Upper lobe of left lung (tissue), 6 donors: ENCODE measurements around the gene UTS2. TPM values are rescaled to one million over a fixed set of nuclear protein-coding genes. Genes with fewer than 3 reads are reported as not detected.

Experiments
- ATAC-seq, 2 donors: fragments of 200-7000 bp; cut with Tn5 transposase; one replicate each; pipeline ENCODE4 v1.9.1; 2022; ENCODE audit warnings: mild to moderate bottlenecking in 2 of 2, moderate library complexity in 2 of 2; ENCODE audit not compliant: low FRiP score in 2 of 2
- DNase-seq, 2 donors: peaks; one replicate each; pipeline ENCODE4 v3.0.0-alpha.2; 2019 to 2020
- H3K27ac ChIP-seq, 4 donors: fragments of 200-600 bp; sonication (generic); one replicate each; pipeline ENCODE4 v1.5.1; 2016 to 2019
- H3K27me3 ChIP-seq, 4 donors: fragments of 200-600 bp; sonication (generic); one replicate each; pipeline ENCODE4 v1.5.1; 2017 to 2019
- H3K36me3 ChIP-seq, 4 donors: fragments of 200-600 bp; sonication (generic); one replicate each; pipeline ENCODE4 v1.5.1; 2016 to 2019
- H3K4me1 ChIP-seq, 4 donors: fragments of 200-600 bp; sonication (generic); one replicate each; pipeline ENCODE4 v1.5.1; 2018 to 2019
- H3K4me3 ChIP-seq, 4 donors: fragments of 200-600 bp; sonication (generic); one replicate each; pipeline ENCODE4 v1.5.1; 2017 to 2019; ENCODE audit warnings: mild to moderate bottlenecking in 2 of 4, moderate library complexity in 1 of 4
- H3K9me3 ChIP-seq, 4 donors: fragments of 200-600 bp; sonication (generic); one replicate each; pipeline ENCODE4 v1.5.1; 2018 to 2019
- EP300 ChIP-seq, 4 donors: sonication (generic); formaldehyde crosslinking; IDR thresholded peaks; one replicate each; pipeline ENCODE4 v1.5.1; 2017; ENCODE audit warnings: antibody characterized with exemption in 4 of 4, control low read depth in 2 of 4
- POLR2A ChIP-seq, 4 donors: fragments of 450-650 bp; IDR thresholded peaks; one replicate each; pipeline ENCODE4 v1.5.1; 2016 to 2017; ENCODE audit warnings: antibody characterized with exemption in 4 of 4, mild to moderate bottlenecking in 2 of 4
- POLR2AphosphoS5 ChIP-seq, 2 donors: sonication (generic); formaldehyde crosslinking; IDR thresholded peaks; one replicate each; pipeline ENCODE4 v1.5.1; 2017; ENCODE audit warnings: antibody characterized with exemption in 2 of 2
- WGBS, 2 donors: methylation state at CpG; one replicate each; pipeline ENCODE4 v1.1.5; 2017 to 2018; 5-methylcytosine and 5-hydroxymethylcytosine counted together
- total RNA-seq, 6 donors: library from RNA; depleted of rRNA in 4 of 6; stranded (reverse); fragments of >200 nt in 4 of 6; gene quantifications; one replicate each; pipeline versions ENCODE4 v1.1.0 to v1.2.1, GENCODE V29; 2016 to 2021
- TF ChIP-seq, protein P1 (sequence below), 6 experiments: fragments of 450-650 bp in 4 of 6; fragments of 200-600 bp in 2 of 6; sonication (generic) in 2 of 6; IDR thresholded peaks; one replicate each; pipeline ENCODE4 v1.5.1; 2016 to 2019; ENCODE audit warnings: antibody characterized with exemption in 6 of 6
- donor health status: DM: no; HTN: no; CAD: no; lungs with moderate emphysema.
- donor health status: DM: no; HTN: yes; CAD: no; lungs with severe emphysema.

The UTS2 gene
- total RNA-seq, 6 donors from 2014 or later: not detected

DNA sequence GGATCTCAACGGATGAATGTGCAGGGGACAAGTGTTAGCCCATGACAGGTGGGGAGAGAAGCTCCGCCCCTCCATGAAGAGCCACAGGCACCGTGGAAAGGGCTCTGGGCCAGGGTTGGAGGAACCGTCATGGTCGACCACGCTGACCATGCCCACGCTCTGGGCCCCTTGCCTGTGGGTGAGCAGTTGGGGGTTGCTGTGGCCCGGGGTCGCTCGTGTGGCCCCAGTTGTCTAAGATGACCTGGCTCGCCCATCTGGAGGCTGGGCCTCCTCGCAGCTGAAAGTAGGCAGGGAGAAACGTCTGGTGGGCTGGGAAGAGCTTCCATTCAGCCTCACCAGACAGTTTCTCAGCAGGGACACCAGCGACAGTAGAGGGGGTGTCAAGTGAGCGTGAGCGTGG is 13.1 kb upstream of the UTS2 start:
- no peak for TF ChIP-seq POLR2AphosphoS5 (IDR thresholded peaks at IDR 0.05)
- no peak for TF ChIP-seq POLR2A (IDR thresholded peaks at IDR 0.05)
- TF ChIP-seq, protein P1, sequence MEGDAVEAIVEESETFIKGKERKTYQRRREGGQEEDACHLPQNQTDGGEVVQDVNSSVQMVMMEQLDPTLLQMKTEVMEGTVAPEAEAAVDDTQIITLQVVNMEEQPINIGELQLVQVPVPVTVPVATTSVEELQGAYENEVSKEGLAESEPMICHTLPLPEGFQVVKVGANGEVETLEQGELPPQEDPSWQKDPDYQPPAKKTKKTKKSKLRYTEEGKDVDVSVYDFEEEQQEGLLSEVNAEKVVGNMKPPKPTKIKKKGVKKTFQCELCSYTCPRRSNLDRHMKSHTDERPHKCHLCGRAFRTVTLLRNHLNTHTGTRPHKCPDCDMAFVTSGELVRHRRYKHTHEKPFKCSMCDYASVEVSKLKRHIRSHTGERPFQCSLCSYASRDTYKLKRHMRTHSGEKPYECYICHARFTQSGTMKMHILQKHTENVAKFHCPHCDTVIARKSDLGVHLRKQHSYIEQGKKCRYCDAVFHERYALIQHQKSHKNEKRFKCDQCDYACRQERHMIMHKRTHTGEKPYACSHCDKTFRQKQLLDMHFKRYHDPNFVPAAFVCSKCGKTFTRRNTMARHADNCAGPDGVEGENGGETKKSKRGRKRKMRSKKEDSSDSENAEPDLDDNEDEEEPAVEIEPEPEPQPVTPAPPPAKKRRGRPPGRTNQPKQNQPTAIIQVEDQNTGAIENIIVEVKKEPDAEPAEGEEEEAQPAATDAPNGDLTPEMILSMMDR (IDR thresholded peaks at IDR 0.05): no peak
- no peak for ATAC-seq
- Histone ChIP-seq H3K4me1 (no peaks in the 10 kb centered on the region), H3K4me3 (no peak overlapping the region), H3K9me3 (no peaks in the 10 kb centered on the region), H3K27me3 (no peaks in the 10 kb centered on the region), H3K27ac (no peak overlapping the region), H3K36me3 (no peaks in the 10 kb centered on the region)
- WGBS, 2 donors: 84 to 89% methylated on average over 13 to 16 of the region's 16 CpGs
- DNase-seq: peak in 1 of 2 donors; percentile 50

DNA sequence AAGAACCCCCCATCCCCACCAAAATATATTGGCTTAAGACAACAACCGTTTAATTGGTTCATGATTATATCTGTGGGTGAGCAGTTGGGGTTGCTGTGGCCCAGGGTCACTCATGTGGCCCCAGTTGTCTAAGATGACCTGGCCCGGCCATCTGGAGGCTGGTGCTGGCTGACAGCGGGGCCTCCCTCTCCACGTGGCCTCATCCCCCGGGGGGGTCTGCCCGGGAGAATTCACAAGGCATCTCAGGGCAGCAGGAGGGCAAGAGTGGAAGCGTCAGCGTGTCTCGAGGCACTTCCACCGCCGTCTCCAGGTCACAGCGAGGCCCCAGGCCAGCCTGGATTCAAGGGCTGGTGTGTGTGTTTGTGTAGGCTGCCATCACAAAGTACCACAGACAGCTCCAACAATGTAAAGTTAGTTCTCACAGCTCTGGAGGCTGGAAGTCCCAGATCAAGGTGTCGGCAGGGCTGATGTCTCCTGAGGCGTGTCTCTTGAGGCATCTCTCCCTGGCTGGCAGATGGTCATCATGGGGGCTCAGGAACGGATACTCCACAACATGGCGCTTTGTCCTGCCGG is 11.0 kb upstream of the UTS2 start:
- WGBS, 2 donors: 69 to 82% methylated on average over 14 to 17 of the region's 17 CpGs
- peak in 1 of 2 donors; percentile 50 for DNase-seq
- TF ChIP-seq POLR2AphosphoS5 (IDR thresholded peaks at IDR 0.05) (no peak), EP300 (IDR thresholded peaks at IDR 0.05) (no peak), POLR2A (IDR thresholded peaks at IDR 0.05) (no peak)
- TF ChIP-seq, protein P1 (IDR thresholded peaks at IDR 0.05): no peak

DNA sequence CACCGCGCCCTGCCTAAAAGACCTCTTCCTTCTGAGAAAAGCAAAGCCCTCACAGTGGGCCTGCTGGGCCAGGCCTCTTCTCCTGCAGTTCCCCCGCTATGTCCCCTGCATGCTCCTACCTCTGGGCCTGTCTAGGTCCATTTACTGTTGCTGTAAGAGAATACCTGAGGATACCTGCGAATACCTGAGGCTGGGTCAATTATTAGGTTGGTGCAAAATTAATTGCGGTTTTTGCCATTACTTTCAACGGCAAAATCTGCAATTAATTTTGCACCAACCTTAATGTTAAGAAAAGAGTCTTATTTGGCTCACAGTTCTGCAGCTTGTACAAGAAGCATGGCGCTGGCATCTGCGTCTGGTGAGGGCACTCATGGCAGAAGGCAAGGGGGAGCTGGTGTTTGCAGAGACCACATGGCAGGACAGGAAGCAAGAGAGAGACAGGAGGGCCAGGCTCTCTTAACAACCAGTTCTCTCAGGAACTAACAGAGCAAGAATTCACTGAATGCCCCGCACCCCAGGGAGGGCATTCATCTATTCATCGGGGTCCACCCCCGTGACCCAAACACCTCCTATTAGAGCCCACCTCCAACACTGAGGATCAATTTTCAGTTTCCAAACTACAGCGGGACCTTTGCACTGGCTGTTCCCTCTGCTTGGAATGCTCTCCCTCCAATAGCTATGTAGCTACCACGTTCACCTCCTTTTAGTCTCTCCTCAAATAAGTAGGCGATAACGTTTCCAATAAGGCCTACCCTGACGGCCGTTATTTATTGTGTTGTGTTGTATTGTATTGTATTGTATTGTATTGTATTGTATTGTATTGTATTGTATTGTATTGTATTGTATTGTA is 9.6 kb upstream of the UTS2 start:
- H3K36me3 ChIP-seq: no peaks in the 10 kb centered on the region
- H3K4me3 ChIP-seq: no peak overlapping the region
- no peaks in the 10 kb centered on the region for H3K27me3 ChIP-seq
- WGBS, 2 donors: 91 to 93% methylated on average over 15 to 17 of the region's 17 CpGs
- no peaks in the 10 kb centered on the region for H3K4me1 ChIP-seq
- ATAC-seq (no peak), DNase-seq (no peak)
- TF ChIP-seq, protein P1 (IDR thresholded peaks at IDR 0.05): no peak
- TF ChIP-seq POLR2AphosphoS5 (IDR thresholded peaks at IDR 0.05) (no peak), POLR2A (IDR thresholded peaks at IDR 0.05) (no peak), EP300 (IDR thresholded peaks at IDR 0.05) (no peak)
- no peak overlapping the region for H3K27ac ChIP-seq
- H3K9me3 ChIP-seq: no peaks in the 10 kb centered on the region

More for the DNA sequence above, 11.0 kb upstream of the UTS2 start:
- Histone ChIP-seq H3K4me1 (no peaks in the 10 kb centered on the region), H3K9me3 (no peaks in the 10 kb centered on the region), H3K27ac (no peak overlapping the region), H3K36me3 (no peaks in the 10 kb centered on the region), H3K4me3 (no peak overlapping the region), H3K27me3 (no peaks in the 10 kb centered on the region)
- no peak for ATAC-seq

DNA sequence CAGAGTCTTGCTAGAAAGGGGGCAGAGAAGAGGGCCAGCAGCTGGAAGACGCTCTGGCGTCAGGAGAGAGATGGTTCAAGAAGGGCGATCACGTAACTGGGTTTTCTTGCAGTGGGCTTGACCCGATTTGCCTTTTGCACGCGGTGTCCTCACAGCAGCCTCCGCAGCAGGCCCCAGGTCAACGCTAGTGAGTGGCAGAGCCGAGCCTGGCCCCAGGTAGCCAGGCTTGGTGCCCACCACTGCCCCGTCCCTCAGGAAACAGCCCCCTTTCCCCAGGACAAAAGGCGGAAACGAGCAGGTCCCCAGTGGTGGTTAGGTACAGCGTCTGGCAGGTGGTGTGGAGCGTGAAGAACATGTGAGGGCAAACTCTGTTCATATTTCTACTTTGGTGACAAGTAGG is 8.6 kb upstream of the UTS2 start:
- Histone ChIP-seq H3K27me3 (no peaks in the 10 kb centered on the region), H3K4me1 (no peaks in the 10 kb centered on the region), H3K4me3 (no peak overlapping the region), H3K27ac (no peak overlapping the region), H3K36me3 (no peaks in the 10 kb centered on the region), H3K9me3 (no peaks in the 10 kb centered on the region)
- TF ChIP-seq, protein P1 (IDR thresholded peaks at IDR 0.05): no peak
- no peak for TF ChIP-seq POLR2A (IDR thresholded peaks at IDR 0.05)
- ATAC-seq (no peak), DNase-seq (no peak)
- WGBS, 2 donors: 86 to 91% methylated on average over 14 to 15 of the region's 15 CpGs
